HG03108 (cell line): Measurements from ENCODE around the gene TTLL12.

ENCODE experiments used
- ATAC-seq: cut with Tn5 transposase; IDR thresholded peaks from one replicate; pipeline ENCODE4 v1.9.1; 2021; ENCODE audit warnings: moderate library complexity; ENCODE audit not compliant: unreplicated experiment

The TTLL12 gene

GRCh38 chr22:43131773-43132501 is 55.0 kb downstream of the TTLL12 start:
- no peak for ATAC-seq

- no peak for ATAC-seq
Measured at GRCh38 chr22:43129426-43130425, 57.2 kb downstream of the TTLL12 start.

DNA sequence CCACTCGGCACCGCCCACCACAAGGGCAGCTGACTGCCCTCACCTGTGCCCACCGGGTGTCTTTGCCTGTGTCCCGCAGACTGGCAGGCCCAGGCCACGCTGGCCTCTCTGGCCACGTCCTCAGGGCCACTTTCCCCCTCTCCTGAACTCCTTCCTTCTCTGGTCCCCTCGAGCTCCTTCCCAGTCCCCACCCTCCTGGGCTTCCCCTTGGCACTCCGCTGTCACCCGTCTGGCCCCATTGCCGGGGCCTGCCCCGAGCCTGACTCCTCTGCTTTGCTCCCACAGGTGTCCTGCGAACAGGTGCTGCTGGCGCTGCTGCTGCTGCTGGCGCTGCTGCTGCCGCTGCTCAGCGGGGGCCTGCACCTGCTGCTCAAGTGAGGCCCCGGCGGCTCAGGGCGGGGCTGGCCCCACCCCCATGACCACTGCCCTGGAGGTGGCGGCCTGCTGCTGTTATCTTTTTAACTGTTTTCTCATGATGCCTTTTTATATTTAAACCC is 58.0 kb downstream of the TTLL12 start:
- no peak for ATAC-seq

GRCh38 chr22:43128116-43128515 is 58.8 kb downstream of the TTLL12 start:
- no peak for ATAC-seq

DNA sequence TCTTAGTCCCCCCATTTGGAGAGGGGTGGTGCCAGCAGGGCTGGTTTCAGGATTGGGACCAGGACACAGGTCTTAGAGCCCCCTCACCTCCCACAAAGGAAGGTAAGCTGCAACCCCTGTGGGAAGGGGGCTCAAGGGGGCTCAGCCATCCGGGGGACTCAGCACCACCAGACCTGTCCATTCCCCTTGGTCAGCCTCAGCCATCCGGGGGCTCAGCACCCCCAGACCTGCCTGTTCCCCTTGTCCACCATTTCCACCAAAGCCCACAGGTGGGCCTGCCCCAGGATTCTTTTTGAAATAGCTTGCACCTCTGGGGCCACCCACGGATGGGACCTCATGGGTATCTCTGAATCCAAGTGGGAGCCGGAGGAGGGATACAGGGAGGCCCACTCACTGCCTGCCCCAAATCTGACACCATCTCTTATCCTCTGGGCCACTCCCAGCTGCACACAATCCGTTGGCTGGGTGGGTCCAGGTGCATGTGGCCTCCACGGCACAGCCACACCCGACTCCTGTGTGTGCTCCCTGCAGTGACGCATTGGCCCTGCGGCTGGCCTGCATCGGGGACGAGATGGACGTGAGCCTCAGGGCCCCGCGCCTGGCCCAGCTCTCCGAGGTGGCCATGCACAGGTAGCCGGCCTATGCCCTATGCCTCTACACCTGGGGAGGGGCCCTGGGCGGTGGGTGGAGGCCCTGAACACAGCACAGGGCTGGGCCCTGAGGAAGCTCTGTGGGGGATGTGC is 59.6 kb downstream of the TTLL12 start:
- ATAC-seq, result no peak

DNA sequence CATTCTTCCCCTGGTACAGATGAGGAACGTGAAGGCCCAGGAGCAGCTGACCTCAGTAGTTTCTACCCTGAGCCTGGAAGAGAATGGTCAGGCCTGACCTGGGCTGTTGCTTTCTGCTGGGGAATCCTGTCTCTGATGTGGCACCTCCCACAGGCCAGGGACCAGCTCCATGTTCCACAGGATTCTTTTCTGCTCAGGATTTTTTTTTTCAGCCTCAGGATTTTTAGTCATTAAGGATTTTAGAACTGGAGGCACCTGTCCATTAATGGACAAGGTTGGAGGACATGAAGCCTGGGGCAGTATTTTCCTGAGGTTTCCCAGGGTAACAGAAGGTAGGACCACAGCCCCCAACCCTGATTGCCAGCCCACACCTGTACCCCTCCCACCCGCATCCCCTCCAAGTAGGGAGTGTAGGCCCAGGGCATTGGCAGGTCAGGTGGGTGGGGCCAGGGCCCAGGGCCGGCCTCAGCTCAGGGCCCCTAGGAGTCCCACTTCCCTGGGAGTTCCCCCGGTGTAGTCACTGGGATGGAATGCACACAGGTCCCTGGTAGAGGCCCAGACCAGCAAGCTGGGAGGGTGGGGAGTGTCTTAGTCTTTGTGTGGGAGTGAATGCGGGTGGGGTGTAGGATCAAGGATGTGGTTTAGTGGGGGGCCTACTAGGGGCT is 60.3 kb downstream of the TTLL12 start:
- no peak for ATAC-seq

GRCh38 chr22:43118953-43119458 is 67.9 kb downstream of the TTLL12 start:
- no peak for ATAC-seq

DNA sequence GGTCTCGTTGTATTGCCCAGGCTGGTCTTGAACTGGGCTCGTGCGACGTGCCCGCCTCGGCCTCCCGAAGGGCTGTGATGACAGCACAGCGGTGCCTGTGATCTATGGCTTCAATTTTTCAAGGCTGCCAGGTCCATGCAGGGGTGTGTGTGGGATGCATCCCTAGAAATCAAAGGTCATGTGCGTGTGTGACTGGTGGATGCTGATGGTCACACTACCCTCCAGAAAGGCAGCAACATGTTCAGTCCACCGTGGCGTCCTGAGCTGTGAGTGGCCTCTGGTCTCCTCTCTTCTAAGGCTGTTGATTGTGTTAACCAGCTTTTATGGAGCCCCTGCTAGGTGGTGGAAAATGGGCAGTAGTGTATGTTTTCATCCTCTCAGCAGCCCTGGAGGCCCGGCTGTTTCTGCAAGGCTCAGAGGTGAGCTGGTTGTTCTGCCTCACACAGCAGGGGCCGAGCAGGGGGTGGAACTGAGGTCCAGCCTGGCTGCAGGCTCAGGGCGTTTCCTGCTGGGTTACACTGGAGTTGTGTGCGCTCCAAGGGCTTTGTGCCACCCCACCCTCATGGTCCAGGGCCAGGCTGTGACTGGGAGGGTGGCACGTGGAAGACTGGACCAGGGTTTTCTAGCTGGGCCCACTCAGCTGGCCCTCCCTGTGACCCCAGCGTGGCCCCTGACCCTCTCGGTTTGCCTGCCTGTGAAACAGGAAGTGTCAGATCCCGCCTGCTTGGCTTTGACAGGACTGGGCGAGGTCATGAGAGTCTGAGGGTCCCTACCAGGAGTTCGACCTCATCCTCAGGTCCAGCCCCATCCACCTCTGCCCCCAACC is 68.7 kb downstream of the TTLL12 start:
- no peak for ATAC-seq

- no peak for ATAC-seq
Measured at GRCh38 chr22:43116932-43117331, 70.0 kb downstream of the TTLL12 start.
